ENCODE measurements around the gene FAM13A.
A peak's percentile ranks its signal among the peaks of the same experiment; 100 is the strongest.
"Not testable (repeated sequence)": the region's sequence is repeated elsewhere in the genome, so short reads cannot be mapped to it uniquely, and the experiment has no call there.

Gene FAM13A

GRCh38 chr4:89056953-89057398, at the start of gene FAM13A:
Gene FAM13A (minus strand): TSS chr4:89057185. CDS start chr4:89056964, 221 bp downstream.
- peak; percentile 68 to 76 for DNase-seq

GRCh38 chr4:89105726-89106125, 48.7 kb upstream of the FAM13A start:
- no peak for DNase-seq

- no peak for DNase-seq
Measured at GRCh38 chr4:89101256-89102161, 44.5 kb upstream of the FAM13A start.

GRCh38 chr4:89100853-89101252, 43.9 kb upstream of the FAM13A start:
- DNase-seq = no peak

- no peak for DNase-seq
Measured at GRCh38 chr4:89099471-89099870, 42.5 kb upstream of the FAM13A start.

GRCh38 chr4:89099034-89099433, 42.0 kb upstream of the FAM13A start:
- no peak for DNase-seq

- no peak for DNase-seq
Measured at GRCh38 chr4:89078300-89078699, 21.3 kb upstream of the FAM13A start.

- DNase-seq = no peak
Measured at GRCh38 chr4:89077761-89078160, 20.8 kb upstream of the FAM13A start.

GRCh38 chr4:89072921-89073320, 15.9 kb upstream of the FAM13A start:
- DNase-seq = no peak

- DNase-seq = no peak
Measured at GRCh38 chr4:89071311-89071710, 14.3 kb upstream of the FAM13A start.

GRCh38 chr4:89070041-89070440, 13.1 kb upstream of the FAM13A start:
- DNase-seq = no peak

GRCh38 chr4:89069481-89069880, 12.5 kb upstream of the FAM13A start:
- DNase-seq = peak; percentile 13 to 24

- no peak for DNase-seq
Measured at GRCh38 chr4:89067417-89067816, 10.4 kb upstream of the FAM13A start.

- no peak for DNase-seq
Measured at GRCh38 chr4:89064848-89065247, 7.9 kb upstream of the FAM13A start.

- DNase-seq = not testable (repeated sequence)
Measured at GRCh38 chr4:89057844-89058243, 859 bp upstream of the FAM13A start.

GRCh38 chr4:89056292-89056952, 563 bp downstream of the FAM13A start:
- peak in 1 of 2 experiments; percentile 30 for DNase-seq

GRCh38 chr4:89055157-89056080, 1.6 kb downstream of the FAM13A start:
- no peak for DNase-seq

GRCh38 chr4:89054627-89055026, 2.4 kb downstream of the FAM13A start:
- DNase-seq = no peak

GRCh38 chr4:89049853-89050252, 7.1 kb downstream of the FAM13A start:
- no peak for DNase-seq

GRCh38 chr4:89048906-89049601, 7.9 kb downstream of the FAM13A start:
- DNase-seq = no peak

- DNase-seq = no peak
Measured at GRCh38 chr4:89044147-89044900, 12.7 kb downstream of the FAM13A start.

GRCh38 chr4:89042055-89042454, 14.9 kb downstream of the FAM13A start:
- DNase-seq = no peak
